Fibroblast of lung (primary cell): ENCODE data around the gene GSTM2.

ENCODE experiments used
- CTCF ChIP-seq, 2 donors: IDR thresholded peaks in 1 of 2; conservative IDR thresholded peaks in 1 of 2; 1 replicate in 1 of 2; 2 replicates in 1 of 2; pipeline ENCODE4 v1.5.1; 2011 to 2012; ENCODE audit warnings: low read length in 2 of 2, control low read depth in 1 of 2, inconsistent platforms in 1 of 2, low read depth in 1 of 2, mild to moderate bottlenecking in 1 of 2
- EZH2 ChIP-seq: IDR thresholded peaks from 2 replicates; pipeline ENCODE4 v1.5.1; 2012; ENCODE audit warnings: low read length, control low read depth, mild to moderate bottlenecking; ENCODE audit errors: missing control alignments

GRCh38 chr1:109622895-109623294 lies 45.0 kb upstream of the GSTM2 start:
- no peak for TF ChIP-seq CTCF (conservative IDR thresholded peaks at IDR 0.05 in 1 of 2, IDR thresholded peaks at IDR 0.05 in 1 of 2; ENCODE audit: low read depth in 1 of 2, low read length in 2 of 2)
- TF ChIP-seq EZH2, result no peak
